B cell (primary cell): ENCODE data around the gene ARHGEF7.

Experiments
- CTCF ChIP-seq: fragments of 200-600 bp; IDR thresholded peaks from one replicate; pipeline ENCODE4 v1.8.0; 2022; ENCODE audit warnings: antibody characterized with exemption, mild to moderate bottlenecking
- EZH2 ChIP-seq: IDR thresholded peaks from 2 replicates; pipeline ENCODE4 v1.6.1; 2012; ENCODE audit warnings: borderline replicate concordance, low read depth, mild to moderate bottlenecking, moderate library complexity, low read length; ENCODE audit not compliant: insufficient read depth, poor library complexity, severe bottlenecking

DNA sequence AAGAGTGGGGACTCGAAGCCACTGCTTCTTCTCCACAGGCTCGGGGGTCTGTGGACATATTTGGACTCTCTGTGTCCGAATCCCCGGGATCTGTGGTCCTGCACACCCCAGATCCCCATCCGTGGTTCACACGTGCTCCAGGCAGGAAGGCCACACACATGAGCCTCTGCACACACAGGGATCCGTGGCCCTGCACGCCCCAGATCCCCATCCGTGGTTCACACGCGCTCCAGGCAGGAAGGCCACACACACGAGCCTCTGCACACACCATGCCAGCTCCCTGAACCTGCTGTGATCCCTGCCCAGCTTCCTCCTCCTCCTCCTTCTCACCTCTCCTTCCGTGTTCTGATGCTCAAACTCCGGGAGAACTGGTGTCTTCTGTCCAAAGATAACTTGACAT lies 208.4 kb downstream of the ARHGEF7 start:
- TF ChIP-seq CTCF (no peak), EZH2 (no peak)
